SK-MEL-5 (cell line): ENCODE results near the gene SRRM3. TPM values are rescaled to one million over a fixed set of nuclear protein-coding genes. Genes with fewer than 3 reads are reported as not detected.
"Not testable (repeated sequence)": the region's sequence is repeated elsewhere in the genome, so short reads cannot be mapped to it uniquely, and the experiment has no call there.

Experiments
- DNase-seq: peaks from one replicate; pipeline ENCODE4 v3.0.0-alpha.2; 2016; ENCODE audit warnings: low read depth, low spot score
- in situ Hi-C: cut with HindIII; loops from 2 replicates; pipeline ENCODE4 v1.10.0; 2016; ENCODE audit warnings: low sequenced_read_pairs, high pct_unique_total_duplicates, low pct_unique_long_range_greater_than_20kb
- total RNA-seq: library from RNA; depleted of rRNA; stranded (reverse); fragments of >200 nt; shearing (Covaris generic); gene quantifications from 2 replicates; pipeline ENCODE4 v1.2.3, GENCODE V29; 2014

SRRM3 gene
- total RNA-seq, 1 experiment from 2014 or later, result 13.1 TPM

- DNase-seq, in situ Hi-C loops: not testable (repeated sequence)
Measured at GRCh38 chr7:76314740-76315139, 113.0 kb downstream of the SRRM3 start.

- no peak for DNase-seq
- in situ Hi-C loops, result no loop called here
Measured at GRCh38 chr7:76315364-76315763, 113.7 kb downstream of the SRRM3 start.

GRCh38 chr7:76316984-76317781 lies 115.5 kb downstream of the SRRM3 start:
- in situ Hi-C loops, result no loop called here
- no peak for DNase-seq

GRCh38 chr7:76317782-76318487 lies 116.2 kb downstream of the SRRM3 start:
- in situ Hi-C loops, result no loop called here
- peak; percentile 98 for DNase-seq

GRCh38 chr7:76318488-76319353 lies 117.0 kb downstream of the SRRM3 start:
- DNase-seq, result peak; percentile 85
- in situ Hi-C loops, result no loop called here

- in situ Hi-C loops, result no loop called here
- DNase-seq, result no peak
Measured at GRCh38 chr7:76325092-76325491, 123.4 kb downstream of the SRRM3 start.

- in situ Hi-C loops, result no loop called here
- DNase-seq, result no peak
Measured at GRCh38 chr7:76325811-76326210, 124.1 kb downstream of the SRRM3 start.

- in situ Hi-C loops, result no loop called here
- peak; percentile 74 for DNase-seq
Measured at GRCh38 chr7:76326646-76327233, 125.0 kb downstream of the SRRM3 start.

GRCh38 chr7:76327610-76328009 lies 125.9 kb downstream of the SRRM3 start:
- DNase-seq, result no peak
- in situ Hi-C loops, result no loop called here

- DNase-seq, result no peak
- in situ Hi-C loops, result no loop called here
Measured at GRCh38 chr7:76328389-76328788, 126.7 kb downstream of the SRRM3 start.

- in situ Hi-C loops, result no loop called here
Measured at GRCh38 chr7:76329479-76329878, 127.8 kb downstream of the SRRM3 start.

GRCh38 chr7:76330261-76330660 lies 128.6 kb downstream of the SRRM3 start:
- in situ Hi-C loops, result no loop called here
- DNase-seq, result no peak

More at GRCh38 chr7:76329479-76329878, 127.8 kb downstream of the SRRM3 start:
- no peak for DNase-seq

- in situ Hi-C loops, result no loop called here
- DNase-seq, result peak; percentile 51
Measured at GRCh38 chr7:76330673-76331072, 129.0 kb downstream of the SRRM3 start.

GRCh38 chr7:76332078-76332477 lies 130.4 kb downstream of the SRRM3 start:
- in situ Hi-C loops, result no loop called here
- no peak for DNase-seq

- in situ Hi-C loops, result no loop called here
- DNase-seq, result no peak
Measured at GRCh38 chr7:76333511-76334101, 131.9 kb downstream of the SRRM3 start.

- no peak for DNase-seq
- in situ Hi-C loops, result no loop called here
Measured at GRCh38 chr7:76334320-76334967, 132.7 kb downstream of the SRRM3 start.

GRCh38 chr7:76335417-76335816 lies 133.7 kb downstream of the SRRM3 start:
- DNase-seq, in situ Hi-C loops: not testable (repeated sequence)
